RWPE1 (cell line): ENCODE measurements around the gene PRSS21.

Source experiments
- CTCF ChIA-PET: fragments of 350-600 bp; sonication (Branson Sonifier 250); formaldehyde crosslinking; extraction: SDS; loops from one replicate; lab custom pipeline; 2021; lab: Yijun Ruan, JAX
- POLR2A ChIA-PET: fragments of 400-600 bp; formaldehyde crosslinking; extraction: SDS; loops from one replicate; lab custom pipeline; 2020; ENCODE audit warnings: antibody characterized with exemption; ENCODE audit not compliant: low non-redundant PET; lab: Yijun Ruan, JAX
- DNase-seq: peaks from one replicate; pipeline ENCODE4 v3.0.0; 2012; ENCODE audit warnings: low spot score
- H3K27ac ChIP-seq: fragments of 450-650 bp; 2 replicates; pipeline ENCODE4 v1.5.1; 2017
- TF ChIP-seq, protein P1 (sequence below): fragments of 450-650 bp; conservative IDR thresholded peaks from 2 replicates; pipeline ENCODE4 v1.5.1; 2017; ENCODE audit warnings: low read depth, mild to moderate bottlenecking

The PRSS21 gene

DNA sequence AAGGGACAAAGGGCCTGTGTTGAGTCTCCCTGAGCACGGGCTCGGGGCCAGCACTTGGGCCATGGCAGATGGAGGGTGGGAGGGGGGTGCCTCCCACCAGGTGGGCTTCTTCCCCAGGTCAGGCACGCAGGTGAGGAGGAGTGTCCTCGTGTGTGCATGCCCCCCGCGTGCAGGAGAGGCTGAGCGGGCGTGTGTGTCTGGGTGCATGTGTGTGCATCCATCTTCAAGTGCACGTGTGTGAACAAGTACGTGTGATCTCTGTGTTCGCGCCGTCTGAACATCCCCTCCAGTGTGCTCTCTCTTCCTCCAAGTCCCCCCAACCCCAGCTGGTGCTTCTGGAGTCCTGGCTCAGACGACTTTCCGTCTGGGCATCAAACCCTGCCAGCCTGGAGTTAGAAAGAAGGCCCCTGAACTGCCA is 10.3 kb downstream of the PRSS21 start:
- ChIA-PET CTCF (no interaction called here), POLR2A (no interaction called here)
- TF ChIP-seq, protein P1, sequence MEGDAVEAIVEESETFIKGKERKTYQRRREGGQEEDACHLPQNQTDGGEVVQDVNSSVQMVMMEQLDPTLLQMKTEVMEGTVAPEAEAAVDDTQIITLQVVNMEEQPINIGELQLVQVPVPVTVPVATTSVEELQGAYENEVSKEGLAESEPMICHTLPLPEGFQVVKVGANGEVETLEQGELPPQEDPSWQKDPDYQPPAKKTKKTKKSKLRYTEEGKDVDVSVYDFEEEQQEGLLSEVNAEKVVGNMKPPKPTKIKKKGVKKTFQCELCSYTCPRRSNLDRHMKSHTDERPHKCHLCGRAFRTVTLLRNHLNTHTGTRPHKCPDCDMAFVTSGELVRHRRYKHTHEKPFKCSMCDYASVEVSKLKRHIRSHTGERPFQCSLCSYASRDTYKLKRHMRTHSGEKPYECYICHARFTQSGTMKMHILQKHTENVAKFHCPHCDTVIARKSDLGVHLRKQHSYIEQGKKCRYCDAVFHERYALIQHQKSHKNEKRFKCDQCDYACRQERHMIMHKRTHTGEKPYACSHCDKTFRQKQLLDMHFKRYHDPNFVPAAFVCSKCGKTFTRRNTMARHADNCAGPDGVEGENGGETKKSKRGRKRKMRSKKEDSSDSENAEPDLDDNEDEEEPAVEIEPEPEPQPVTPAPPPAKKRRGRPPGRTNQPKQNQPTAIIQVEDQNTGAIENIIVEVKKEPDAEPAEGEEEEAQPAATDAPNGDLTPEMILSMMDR, result no peak
- no peak for DNase-seq
- no peak overlapping the region for H3K27ac ChIP-seq

DNA sequence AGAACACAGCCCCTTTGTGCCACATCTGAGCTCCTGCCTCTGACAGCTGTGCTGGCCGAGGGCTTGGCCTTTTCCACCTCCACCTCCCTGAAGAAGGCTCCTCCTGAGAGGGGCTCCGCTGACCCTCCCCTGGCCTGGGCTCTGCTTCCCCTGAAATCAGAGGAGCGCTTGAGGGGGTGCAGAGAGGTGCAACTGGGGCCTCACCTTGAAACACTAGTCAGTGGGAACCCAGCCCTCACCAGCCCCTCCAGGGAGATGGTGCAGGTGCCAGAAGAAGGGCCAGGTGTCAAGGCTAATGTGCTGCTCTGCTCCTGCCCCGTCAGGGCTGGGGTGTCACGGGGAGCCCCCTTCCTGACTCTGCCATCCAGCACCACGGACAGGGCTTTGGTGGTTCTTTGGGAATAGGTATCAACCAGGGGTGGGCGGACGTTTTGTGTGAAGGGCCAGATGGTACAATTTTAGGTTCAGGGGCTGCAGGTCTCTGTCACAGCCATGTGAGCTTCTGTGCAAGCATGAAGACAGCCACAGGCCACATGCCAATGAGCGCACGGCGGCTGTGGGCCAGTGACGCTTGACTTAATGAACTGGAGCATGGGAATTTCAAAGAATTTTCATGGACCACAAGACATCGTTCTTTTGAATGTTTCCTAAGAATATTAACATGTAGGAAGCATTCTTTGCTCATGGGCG is 10.9 kb downstream of the PRSS21 start:
- POLR2A ChIA-PET, result no interaction called here
- H3K27ac ChIP-seq, result no peak overlapping the region
- no peak for DNase-seq
- CTCF ChIA-PET, result no interaction called here
- TF ChIP-seq, protein P1, result no peak

DNA sequence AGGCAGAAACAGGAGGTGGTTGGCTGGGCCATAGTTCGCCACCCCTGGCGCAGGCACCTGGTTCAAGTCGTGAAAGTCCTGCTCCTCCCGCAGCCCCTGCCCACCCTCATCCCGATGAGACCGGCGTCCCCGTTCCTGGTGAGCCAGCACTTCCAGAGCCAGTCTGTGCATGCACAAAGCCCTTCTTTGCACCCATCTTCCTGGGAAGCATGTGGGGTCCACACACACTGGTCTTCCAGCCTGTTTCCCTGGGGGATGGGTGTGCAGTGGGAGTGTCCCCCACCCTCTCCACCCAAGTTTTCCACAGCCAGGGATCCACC is 11.4 kb downstream of the PRSS21 start:
- CTCF ChIA-PET, result no interaction called here
- H3K27ac ChIP-seq, result no peak overlapping the region
- no peak for DNase-seq
- POLR2A ChIA-PET, result no interaction called here
- TF ChIP-seq, protein P1, result no peak

DNA sequence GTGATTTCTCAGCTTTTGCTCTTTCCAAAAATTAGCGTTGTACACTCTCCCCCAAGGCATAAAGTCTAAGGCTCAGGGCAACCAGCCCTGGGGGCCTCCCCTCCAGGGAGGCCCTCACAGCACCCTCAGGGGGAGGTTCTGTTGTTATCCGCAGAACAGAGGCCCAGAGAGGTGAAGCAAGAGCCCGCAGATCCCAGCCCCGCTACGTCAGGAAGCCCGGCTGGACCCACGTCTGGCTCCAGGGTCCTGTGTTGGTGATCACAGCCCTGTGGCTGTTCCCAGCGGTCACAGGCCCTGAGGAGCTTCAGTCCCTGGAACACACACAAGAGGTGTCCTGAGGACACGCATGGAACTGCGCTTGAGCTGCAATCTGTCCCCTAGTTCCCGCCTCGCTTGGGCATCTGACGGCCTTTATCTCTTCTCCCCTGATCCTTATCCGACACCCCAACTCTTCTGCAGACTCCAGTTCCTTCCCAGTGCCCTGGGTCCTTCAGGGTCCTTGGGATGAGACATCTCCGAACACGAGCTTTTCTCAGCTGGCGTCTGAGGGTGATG is 11.9 kb downstream of the PRSS21 start:
- no peak for DNase-seq
- POLR2A ChIA-PET, result no interaction called here
- TF ChIP-seq, protein P1, result no peak
- peak overlapping the region; percentile 79 for H3K27ac ChIP-seq
- CTCF ChIA-PET, result no interaction called here

DNA sequence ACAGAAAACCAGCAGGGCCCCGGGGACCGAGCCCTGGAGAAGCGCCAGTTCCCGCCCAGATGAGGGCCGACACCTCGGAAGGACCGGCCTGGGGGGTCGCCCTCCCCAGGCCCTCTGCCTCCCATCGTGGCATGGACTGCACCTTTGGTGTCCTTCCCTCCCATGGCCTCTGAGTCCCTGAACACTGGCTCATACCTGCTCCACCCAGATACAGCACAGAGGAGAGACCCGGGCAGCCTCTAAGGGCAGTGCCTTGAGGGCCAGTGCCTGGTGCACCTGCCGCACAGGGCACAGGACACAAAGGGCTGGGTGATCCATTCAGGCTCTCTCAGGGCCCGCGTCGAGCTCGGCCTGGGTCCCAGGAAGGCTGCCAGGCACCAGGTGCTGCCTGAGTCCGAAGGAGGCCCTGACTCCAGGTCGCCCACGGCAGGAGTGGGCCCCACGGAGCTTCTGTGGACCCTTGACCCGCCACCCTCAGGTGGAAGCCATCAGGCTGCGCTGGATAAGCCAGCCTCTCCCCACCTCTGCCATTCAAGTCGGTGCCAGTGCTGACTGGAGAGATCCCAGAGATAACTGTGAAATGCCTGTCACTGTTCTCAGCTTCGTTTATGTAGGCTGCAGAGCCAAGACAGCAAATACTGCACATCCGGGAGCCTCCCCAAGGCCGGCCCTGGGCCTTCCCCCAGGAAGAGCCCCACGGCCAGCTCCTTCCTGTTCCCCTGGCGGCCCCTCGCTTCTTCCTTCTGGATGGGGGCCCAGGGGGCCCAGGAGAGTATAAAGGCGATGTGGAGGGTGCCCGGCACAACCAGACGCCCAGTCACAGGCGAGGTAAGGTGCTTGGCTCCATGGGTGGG is 12.7 kb downstream of the PRSS21 start, which contains the start of gene ZG16B:
Gene ZG16B, plus strand, starts transcription at position 803 of the 854 bp plus-strand sequence. CDS start 139 bp downstream, outside the sequence.
- H3K27ac ChIP-seq, result peak within 1 kb of the TSS; percentile 79
- POLR2A ChIA-PET, result no interaction called here
- TF ChIP-seq, protein P1, result no peak
- DNase-seq, result no peak
- CTCF ChIA-PET, result interaction anchor here (0.6 to 1.0 kb wide), 2 partner anchors 29 to 38 kb away, joined by 3 to 4 read pairs; no protein-coding TSS in a partner anchor

DNA sequence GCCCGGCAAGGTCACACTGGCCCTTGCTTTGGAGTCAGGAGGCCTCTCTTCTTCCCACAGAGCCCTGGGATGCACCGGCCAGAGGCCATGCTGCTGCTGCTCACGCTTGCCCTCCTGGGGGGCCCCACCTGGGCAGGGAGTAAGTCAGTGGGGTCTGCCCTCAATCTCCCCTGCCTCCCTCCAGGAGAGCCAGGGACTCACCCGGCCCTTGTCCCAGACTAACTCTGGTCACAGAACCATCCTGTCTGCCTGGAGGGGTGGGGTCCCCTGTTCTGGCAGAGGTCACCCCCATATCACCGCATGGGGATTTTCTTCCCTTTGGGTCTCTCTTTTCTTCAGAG is 13.3 kb downstream of the PRSS21 start:
- H3K27ac ChIP-seq, result peak overlapping the region; percentile 79
- CTCF ChIA-PET, result interaction anchor here (0.6 to 1.0 kb wide), 3 partner anchors 13 to 38 kb away, joined by 3 to 4 read pairs (median 3); no protein-coding TSS in a partner anchor
- DNase-seq, result no peak
- TF ChIP-seq, protein P1, result no peak
- POLR2A ChIA-PET, result no interaction called here
